Right forelimb (tissue), 1 donor: ENCODE data around the gene UBE2J1.

ENCODE experiments used
- DNase-seq: peaks from one replicate; pipeline ENCODE4 v3.0.0-alpha.2; 2018

UBE2J1 gene

GRCh38 chr6:89361171-89361570 is 8.6 kb upstream of the UBE2J1 start:
- no peak for DNase-seq

DNA sequence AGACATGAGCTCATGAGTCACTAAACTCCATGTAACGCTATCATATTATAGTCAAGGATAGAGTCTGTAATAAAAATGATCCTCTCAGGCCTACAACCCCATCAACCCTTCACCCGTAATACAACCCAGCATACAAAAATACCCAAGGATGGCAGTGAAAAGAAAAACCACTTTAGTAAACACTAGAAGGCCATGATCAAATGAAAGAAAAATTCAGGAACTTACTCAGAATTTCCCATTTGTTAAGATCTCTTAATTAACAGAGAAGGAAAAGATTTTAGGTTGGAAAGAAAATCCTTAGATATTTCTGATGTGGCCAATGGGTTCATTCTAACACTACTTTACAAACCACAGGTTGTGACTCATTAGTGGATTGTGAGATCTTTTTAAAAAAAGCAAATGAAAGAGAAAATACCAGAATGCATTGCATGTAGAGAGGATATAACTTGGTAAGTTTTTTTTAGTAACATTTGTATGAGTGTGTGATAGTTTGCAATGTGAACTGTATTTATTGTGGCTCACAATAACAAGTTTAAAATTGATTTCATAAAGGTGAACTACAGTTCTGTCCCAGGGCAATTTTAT is 8.0 kb upstream of the UBE2J1 start:
- no peak for DNase-seq

DNA sequence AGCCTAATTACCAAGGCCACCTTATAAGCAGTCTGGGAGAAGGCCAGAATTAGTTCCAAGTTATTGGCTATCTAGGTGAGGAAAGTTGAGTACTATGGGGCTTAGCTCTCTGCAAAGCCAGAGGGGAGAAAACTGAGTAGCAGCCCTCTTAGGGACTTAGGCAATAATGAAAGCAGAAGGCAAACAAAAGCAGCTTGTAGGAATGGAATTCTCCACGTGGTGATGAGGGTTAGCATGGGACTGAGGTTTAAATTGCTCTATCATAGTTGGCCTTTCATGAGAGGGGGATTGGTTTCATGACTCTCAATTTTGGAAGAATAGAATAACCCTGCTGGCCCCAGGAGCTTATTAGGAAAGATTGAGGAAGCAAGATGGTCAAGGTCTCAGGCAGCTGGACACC is 7.0 kb upstream of the UBE2J1 start:
- no peak for DNase-seq

- DNase-seq, result no peak
These were observed 4.9 kb upstream of the UBE2J1 start for GRCh38 chr6:89357390-89357789.

- DNase-seq, result no peak
These were observed 4.2 kb upstream of the UBE2J1 start for GRCh38 chr6:89356642-89357170.

- no peak for DNase-seq
These were observed 3.1 kb upstream of the UBE2J1 start for GRCh38 chr6:89355511-89356194.

- DNase-seq, result no peak
These were observed 1.3 kb upstream of the UBE2J1 start for GRCh38 chr6:89353702-89354392.

- DNase-seq, result peak; percentile 58
These were observed 615 bp upstream of the UBE2J1 start for GRCh38 chr6:89353118-89353556.

- DNase-seq, result no peak
These were observed 748 bp downstream of the UBE2J1 start for GRCh38 chr6:89351671-89352277.

DNA sequence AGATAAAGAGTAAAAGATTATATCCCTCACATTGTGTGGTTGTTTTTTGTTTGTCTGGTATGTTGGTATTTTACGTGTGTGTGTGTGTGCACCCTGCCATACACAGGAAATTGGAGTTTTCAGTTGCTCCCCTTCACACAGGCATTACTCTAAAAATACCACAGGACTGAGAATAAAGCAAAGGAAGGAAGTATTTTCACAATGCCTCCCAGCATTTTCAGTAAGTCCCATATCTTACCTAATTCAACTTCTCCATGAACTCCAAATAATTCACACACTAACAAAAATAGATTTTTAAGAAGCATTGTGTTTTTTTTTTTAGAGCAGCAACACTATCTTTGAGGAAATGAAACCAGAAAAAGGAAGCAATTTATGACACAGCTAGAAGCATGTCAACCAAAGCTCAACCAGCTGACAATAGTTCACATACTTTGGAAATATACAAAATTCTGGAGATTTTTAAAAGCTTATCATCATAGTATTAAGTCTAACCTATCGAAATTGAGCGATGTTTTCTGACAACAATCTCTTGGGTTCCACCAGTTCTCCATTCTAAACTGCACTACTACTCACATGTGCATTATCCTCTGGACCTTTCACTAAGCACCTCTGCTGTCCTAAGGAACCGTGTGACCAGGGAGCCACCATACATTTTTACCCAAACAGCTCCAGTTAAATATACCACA is 2.1 kb downstream of the UBE2J1 start:
- DNase-seq, result no peak

GRCh38 chr6:89348372-89348771 is 4.2 kb downstream of the UBE2J1 start:
- DNase-seq, result no peak

DNA sequence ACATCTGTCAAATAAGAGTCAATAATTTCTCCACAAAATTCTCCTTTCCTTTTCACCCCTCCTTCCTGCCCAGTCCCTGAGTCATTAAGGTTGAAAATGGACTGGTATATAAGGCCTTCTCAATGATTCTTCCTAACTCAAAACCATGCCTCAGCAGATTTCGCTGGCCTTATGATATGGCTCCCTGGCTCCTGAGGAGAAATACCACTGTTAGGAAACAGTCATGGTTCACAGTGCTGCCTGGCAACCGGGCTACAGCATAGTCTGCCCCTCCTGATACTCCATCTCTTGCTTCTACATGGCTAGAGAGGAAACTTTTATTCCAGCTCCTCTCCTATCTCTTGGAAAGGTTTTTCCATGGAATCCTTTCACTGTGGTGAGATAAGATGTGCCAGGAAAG is 4.7 kb downstream of the UBE2J1 start:
- DNase-seq, result no peak

- no peak for DNase-seq
These were observed 6.1 kb downstream of the UBE2J1 start for GRCh38 chr6:89346433-89346832.

DNA sequence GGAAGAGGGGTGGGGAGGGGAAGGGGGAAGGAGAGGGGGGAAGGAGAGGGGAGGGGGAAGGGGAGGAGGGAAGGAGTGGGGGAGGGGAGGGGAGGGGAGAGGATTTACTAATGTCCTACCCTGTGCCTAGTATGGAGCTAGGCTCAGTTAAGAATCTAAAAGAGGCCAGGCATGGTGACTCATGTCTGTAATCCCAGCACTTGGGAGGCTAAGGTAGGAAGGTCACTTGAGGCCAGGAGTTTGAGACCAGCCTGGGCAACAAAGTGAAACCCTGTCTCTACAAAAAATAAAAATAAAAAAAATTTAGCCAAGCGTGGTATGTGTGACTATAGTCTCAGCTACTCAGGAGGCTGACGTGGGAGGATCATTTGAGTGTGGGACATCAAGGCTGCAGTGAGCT is 13.0 kb downstream of the UBE2J1 start:
- DNase-seq, result no peak

- DNase-seq, result no peak
These were observed 17.4 kb downstream of the UBE2J1 start for GRCh38 chr6:89335164-89335563.

GRCh38 chr6:89330910-89331309 is 21.6 kb downstream of the UBE2J1 start:
- DNase-seq, result no peak

DNA sequence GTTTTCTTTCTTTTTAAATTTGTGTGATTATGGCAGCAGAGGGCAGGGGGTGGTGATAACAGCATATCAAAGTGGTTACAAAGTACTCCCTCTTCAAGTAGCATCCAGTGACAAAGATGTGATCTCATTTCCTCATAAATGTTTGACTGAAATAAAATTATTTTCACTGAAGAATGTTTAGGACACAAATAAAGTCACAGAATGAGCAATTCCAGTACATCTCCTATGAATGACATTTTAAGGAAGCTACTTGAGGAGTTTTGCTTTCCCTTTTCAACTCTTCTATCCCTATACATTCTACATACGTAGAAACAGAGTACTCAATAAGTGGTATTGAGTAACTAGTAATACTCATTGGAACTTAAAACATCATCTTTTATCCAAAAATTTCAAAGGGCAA is 23.5 kb downstream of the UBE2J1 start:
- no peak for DNase-seq

GRCh38 chr6:89324304-89324703 is 28.2 kb downstream of the UBE2J1 start:
- no peak for DNase-seq

DNA sequence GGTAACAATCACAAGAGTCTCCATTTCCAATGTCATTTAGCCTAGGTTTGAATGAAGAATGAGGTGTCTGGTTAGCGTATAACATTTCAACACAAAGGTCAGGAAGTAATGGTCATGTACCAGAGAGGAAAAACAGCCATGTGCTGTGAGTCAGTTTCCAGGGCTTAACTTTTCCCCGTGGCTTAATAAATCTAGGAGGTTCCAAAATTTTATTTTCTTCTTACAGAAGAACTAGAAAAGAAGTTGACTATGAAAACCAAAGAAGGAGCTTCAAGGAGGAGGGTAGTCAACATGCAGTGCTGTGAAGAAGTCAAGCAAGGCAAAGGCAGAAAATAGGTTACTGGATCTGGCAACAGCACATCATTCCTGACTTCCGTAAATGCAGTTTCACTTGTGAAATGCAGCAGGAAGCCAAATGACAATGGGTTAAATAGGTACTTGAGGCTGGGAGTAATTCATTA is 29.0 kb downstream of the UBE2J1 start:
- DNase-seq, result no peak

- no peak for DNase-seq
These were observed 31.2 kb downstream of the UBE2J1 start for GRCh38 chr6:89321131-89321970.

- DNase-seq, result no peak
These were observed 32.4 kb downstream of the UBE2J1 start for GRCh38 chr6:89320012-89320559.

DNA sequence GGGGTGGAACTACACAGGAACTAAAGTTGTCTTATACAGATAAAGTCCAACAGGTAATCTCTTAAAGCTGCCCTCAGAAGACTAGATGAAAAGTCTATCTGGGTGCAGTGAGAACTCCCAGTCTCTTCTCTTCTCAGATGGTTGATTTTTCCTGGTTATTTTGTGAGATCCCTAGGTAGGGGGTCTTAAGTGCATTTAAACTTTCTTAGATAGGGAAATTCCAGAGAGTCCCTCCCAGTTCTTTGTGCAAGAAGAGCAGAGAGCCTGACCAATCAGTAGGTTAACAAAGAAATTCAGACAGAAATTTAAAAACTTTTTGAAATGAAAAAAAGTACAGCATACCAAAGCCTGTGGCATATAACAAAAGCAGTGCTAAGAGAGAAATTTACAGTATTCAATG is 35.5 kb downstream of the UBE2J1 start:
- no peak for DNase-seq
